CD4-positive, alpha-beta T cell treated with Interleukin-6 at 100 ng/mL for 8 hours (primary cell): ENCODE results near the gene CLIC3.

Experiments
- DNase-seq: peaks from one replicate; pipeline ENCODE4 v3.0.0-alpha.2; 2020; ENCODE audit warnings: mixed read lengths, low spot score

The CLIC3 gene

GRCh38 chr9:136980669-136981478 is 15.5 kb downstream of the CLIC3 start:
- no peak for DNase-seq

DNA sequence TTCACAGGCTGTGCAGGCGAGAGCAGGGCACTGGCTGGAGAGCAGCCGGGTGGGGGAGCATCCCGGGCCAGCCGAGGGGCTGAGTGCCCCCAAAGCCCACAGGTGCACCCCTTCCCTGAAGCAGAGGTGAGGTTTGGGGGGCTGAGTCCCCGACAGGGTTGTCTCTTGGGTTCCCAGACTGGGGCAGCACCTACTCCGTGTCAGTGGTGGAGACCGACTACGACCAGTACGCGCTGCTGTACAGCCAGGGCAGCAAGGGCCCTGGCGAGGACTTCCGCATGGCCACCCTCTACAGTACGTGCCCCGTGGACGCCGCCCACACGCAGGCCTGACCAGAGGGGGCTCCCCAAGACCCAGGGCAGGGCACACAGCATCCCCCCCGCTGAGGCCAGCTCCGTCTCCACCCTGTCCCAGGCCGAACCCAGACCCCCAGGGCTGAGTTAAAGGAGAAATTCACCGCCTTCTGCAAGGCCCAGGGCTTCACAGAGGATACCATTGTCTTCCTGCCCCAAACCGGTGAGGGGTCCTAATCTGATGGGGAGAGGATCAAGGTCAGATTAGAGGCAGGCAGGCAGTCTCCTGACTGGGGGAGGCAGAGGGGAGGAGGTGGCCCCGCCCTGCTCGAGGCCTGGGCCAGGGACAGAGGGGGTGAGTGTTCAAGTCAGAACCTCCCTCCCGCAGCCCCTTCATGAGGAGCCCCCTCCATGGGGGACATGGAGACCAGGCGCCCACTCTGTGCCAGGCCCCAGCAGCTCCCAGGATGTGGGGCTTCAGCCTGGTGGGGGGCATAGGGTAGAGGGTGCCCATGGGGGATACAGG is 16.4 kb downstream of the CLIC3 start:
- no peak for DNase-seq

GRCh38 chr9:136978865-136979544 is 17.4 kb downstream of the CLIC3 start:
- no peak for DNase-seq

DNA sequence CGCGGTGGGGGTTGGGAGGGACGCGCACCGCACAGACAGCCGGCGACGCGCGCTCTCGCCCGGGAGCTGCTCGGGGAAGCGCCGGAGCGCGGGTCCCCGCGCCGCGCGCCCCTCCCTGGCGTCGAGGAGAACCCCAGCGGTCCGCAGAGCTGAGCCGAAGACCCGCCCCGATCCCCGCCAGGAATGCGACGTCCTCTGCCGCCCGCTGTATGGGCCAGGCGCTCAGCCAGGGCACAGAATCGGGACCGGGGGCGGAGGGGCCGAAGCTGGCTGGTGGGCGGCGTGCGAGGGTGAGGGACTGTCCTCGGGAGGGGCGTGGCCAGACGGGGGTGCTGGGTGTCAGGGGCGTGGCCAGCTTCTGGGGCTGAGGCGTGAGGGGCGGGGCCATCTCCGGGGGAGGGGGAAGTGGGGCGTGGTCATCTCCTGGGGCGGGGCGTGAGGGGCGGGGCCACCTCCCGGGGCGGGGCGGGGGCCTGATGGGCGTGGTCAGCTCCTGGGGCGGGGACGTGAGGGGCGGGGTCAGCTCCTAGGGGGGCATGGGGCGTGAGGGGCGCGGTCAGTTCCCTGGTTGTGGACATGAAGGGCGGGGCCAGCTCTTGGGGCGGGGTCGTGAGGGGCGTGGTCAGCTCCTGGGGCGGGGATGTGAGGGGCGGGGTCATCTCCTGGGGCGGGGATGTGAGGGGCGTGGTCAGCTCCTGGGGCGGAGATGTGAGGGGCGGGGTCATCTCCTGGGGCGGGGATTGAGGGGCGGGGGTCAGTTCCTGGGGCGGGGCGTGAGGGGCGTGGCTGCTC is 18.1 kb downstream of the CLIC3 start:
- peak; percentile 62 for DNase-seq

DNA sequence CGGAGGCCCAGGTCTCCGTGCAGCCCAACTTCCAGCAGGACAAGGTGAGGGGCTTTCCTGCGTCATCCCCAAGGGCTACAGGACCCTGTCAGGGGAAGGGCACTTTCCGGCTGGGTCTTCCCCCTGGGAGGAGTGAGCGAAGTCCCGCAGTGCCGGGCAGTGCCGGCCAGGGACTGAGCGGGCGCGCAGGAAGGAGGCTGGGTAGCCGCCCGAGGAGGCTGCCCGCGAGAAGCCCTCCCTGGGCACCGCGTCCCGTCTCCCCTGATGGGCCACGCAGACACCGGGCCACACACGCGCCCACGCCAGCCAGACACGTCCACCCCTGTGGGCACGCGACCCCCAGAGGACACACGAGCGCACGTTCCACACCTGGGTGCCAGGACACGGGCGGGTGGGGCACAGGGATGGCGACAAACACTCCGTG is 18.7 kb downstream of the CLIC3 start:
- no peak for DNase-seq

DNA sequence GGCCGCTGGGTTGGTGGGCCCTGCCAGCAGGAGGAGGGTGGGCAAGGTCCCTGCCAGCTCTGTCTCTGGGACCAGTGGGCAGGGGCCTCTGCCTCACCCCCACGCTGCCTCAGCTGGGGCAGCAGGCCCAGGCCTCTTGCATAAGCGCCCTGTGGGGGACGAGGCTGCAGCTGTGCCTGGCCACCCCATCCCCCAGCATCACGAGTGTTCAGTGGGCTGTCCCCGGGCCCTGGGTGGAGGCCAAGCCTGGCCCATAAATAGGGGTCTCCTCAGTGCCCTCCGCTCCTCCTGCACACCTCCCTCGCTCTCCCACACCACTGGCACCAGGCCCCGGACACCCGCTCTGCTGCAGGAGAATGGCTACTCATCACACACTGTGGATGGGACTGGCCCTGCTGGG is 19.1 kb downstream of the CLIC3 start, which contains the start of gene PTGDS:
PTGDS (plus strand) TSS at position 282 of the 400 bp plus-strand sequence; CDS start at position 357, 75 bp downstream.
- no peak for DNase-seq

GRCh38 chr9:136975644-136976043 is 20.7 kb downstream of the CLIC3 start:
- no peak for DNase-seq

GRCh38 chr9:136974817-136975535 is 21.4 kb downstream of the CLIC3 start:
- no peak for DNase-seq

GRCh38 chr9:136973618-136974617 is 22.4 kb downstream of the CLIC3 start:
- no peak for DNase-seq

- DNase-seq, result no peak
These were observed 23.6 kb downstream of the CLIC3 start for GRCh38 chr9:136972743-136973142.

DNA sequence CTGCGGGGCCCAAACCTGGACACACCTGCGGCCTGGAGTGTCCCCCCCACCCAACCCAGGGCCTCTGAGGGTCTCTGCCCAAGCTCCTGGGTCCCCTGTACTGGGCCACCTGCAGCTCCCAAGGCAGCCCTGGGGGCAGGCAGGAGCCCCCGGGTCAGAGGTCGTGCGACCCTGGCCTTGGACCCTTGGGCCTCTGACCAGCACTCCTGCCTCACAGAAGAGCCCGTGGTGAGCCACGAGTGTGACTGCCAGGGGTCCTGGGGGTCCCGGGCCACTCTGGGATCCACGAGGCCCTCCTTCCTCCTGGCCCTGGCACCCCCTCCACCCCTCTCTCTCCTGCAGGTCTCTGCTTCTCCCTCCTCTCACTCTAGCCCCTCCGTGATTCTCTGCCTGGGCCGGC is 24.0 kb downstream of the CLIC3 start:
- no peak for DNase-seq

- DNase-seq, result no peak
These were observed 24.6 kb downstream of the CLIC3 start for GRCh38 chr9:136971746-136972145.

GRCh38 chr9:136970361-136970760 is 26.0 kb downstream of the CLIC3 start:
- DNase-seq, result no peak

DNA sequence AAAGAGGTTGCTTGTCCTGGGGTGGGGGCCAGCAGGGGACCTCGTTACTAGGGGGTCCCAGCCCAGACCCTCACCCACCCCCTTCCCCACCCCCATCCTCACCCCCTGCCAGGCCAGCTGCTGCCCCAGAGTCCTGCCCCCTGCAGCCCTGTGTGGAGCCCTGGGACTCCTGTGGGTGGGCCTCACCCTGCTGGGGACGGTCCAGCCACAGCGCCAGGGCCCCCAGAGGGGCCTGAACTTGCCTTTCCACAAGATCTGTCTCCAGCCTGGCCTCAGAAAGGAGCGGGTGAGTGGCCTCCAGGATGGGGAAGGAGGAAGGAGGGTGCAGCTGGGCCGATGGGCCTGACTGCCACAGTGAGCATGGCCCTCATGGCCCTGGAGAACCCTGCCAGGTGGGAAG is 26.6 kb downstream of the CLIC3 start:
- DNase-seq, result no peak

DNA sequence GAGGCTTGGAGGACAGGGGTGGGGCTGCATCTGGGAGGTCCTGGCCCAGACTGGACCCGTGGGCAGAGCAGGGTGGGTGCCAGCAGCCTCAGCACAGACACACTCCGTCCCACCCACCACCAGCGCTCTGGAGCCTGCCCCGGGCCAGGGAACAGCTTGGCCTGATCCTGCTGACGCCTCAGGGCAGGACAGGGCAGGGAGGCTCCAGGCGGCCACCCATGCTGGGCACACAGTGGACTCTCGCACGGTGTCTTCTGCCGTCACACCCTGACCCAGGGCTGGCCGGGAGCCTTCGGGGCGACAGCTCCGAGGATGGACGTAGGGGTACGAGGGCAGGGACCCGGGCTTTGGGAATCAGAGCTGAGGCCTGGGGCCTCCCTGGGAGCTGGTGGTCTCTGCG is 27.2 kb downstream of the CLIC3 start:
- DNase-seq, result no peak

DNA sequence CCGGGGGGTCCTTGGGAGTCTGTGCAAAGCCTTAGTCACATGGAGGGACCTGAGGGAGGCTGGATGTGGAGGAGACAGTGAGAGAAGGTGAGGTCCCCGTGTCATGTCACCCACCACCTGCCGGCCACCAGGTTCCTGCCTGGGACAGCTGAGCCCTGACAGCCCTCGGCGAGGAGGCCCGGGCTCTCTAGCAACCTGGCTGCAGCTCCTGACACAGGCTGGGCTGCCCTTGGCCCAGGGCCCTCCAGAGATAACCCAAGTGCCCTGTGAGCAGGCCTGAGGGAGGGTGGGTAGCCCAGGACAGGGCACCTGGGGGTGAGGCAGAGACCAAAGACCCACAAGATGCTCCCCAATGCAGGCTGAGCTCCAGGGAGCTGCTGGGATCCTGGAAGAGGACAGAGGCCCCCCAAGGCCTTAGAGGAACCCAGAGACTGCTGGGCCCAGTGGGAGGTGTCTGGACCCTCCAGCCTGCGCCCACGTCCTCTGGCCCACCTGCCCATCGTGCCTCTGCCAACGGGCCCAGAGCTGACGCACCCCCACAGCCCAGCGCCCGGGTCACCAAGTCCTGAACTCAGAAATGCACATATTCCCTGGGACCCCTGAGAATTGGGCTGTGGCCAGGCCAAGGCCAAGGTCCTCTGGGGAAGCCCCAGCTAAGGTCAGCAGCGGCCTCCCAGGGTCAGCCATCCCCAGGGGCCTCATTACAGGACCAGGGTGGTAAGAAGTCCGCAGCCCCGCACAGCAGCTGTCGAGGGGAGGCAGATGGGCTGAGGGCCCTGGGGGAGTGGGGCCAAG is 27.8 kb downstream of the CLIC3 start:
- no peak for DNase-seq

GRCh38 chr9:136965771-136966484 is 30.4 kb downstream of the CLIC3 start:
- peak; percentile 42 for DNase-seq

DNA sequence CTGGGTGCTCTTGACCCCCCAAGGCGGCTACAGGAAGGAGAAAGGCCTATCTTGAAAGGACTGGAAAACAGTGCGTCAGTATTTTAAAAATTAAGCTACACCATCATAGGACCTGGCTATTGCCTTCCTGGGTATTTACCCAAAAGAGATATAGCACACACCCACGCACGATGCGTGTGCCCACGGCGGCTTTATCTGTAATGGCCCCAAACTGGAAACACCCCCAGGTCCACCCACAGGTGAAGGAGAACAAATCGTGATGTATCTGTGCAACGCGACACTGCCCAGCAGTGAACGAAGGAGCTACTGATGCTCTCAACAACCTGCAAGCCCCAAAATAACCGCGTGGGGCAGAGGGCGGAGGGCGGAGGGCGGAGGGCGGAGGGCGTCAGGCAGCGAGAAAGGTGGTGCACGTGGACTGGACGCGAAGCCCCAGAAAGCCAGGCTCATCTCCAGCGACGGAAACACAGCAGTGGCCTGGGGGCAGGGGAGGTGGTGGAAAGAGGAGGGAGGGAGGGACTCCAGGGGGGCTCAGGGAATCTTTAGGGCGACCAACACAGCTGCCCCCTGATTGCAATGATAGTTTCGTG is 31.4 kb downstream of the CLIC3 start:
- no peak for DNase-seq
